H1 (cell line): ENCODE results near the gene ASTN1. TPM values are rescaled to one million over a fixed set of nuclear protein-coding genes. Genes with fewer than 3 reads are reported as not detected.

Experiments
- CTCF ChIA-PET: fragments of 300-600 bp; sonication (Branson Sonifier 250); formaldehyde crosslinking; loops from one replicate; lab custom pipeline; 2021; ENCODE audit not compliant: partially characterized antibody; lab: Charles Lee
- POLR2A ChIA-PET: fragments of 300-600 bp; sonication (Branson Sonifier 250); formaldehyde crosslinking; loops from one replicate; lab custom pipeline; 2021; ENCODE audit warnings: inconsistent platforms; ENCODE audit not compliant: partially characterized antibody; lab: Charles Lee
- DNase-seq, 2 experiments: peaks; one replicate each; pipeline versions ENCODE4 v3.0.0 to v3.0.0-alpha.2; 2010 to 2022; ENCODE audit warnings: low spot score in 2 of 2, low read depth in 1 of 2, mixed read lengths in 1 of 2
- FAIRE-seq: peaks from 2 replicates; lab custom pipeline; 2011; peaks lifted over from hg19 to GRCh38; lab: Jason Lieb, UNC
- H2AFZ ChIP-seq: 2 replicates; pipeline ENCODE4 v1.8.1; 2012; ENCODE audit warnings: low read length, inconsistent platforms
- H2AK5ac ChIP-seq: 2 replicates; pipeline ENCODE4 v1.6.1; 2013; ENCODE audit warnings: low read depth, low read length
- H2BK120ac ChIP-seq: replicated peaks from 2 replicates; pipeline ENCODE3; 2013; ENCODE audit warnings: low read depth, low read length, inconsistent platforms
- H2BK12ac ChIP-seq: 2 replicates; pipeline ENCODE4 v1.6.1; 2013; ENCODE audit warnings: low read depth, low read length
- H2BK15ac ChIP-seq: 2 replicates; pipeline ENCODE4 v1.6.1; 2013; ENCODE audit warnings: low read length
- H2BK20ac ChIP-seq: 2 replicates; pipeline ENCODE4 v1.6.1; 2013; ENCODE audit warnings: low read length
- H2BK5ac ChIP-seq: 2 replicates; pipeline ENCODE4 v1.6.1; 2013; ENCODE audit warnings: low read depth, low read length
- H3K14ac ChIP-seq: 2 replicates; pipeline ENCODE4 v1.6.1; 2013; ENCODE audit warnings: inconsistent platforms; ENCODE audit not compliant: insufficient read length
- H3K18ac ChIP-seq: 2 replicates; pipeline ENCODE4 v1.6.1; 2013; ENCODE audit warnings: low read length; ENCODE audit errors: extremely low read depth
- H3K23ac ChIP-seq: 2 replicates; pipeline ENCODE4 v1.6.1; 2013; ENCODE audit warnings: inconsistent platforms; ENCODE audit not compliant: insufficient read length
- H3K23me2 ChIP-seq: 2 replicates; pipeline ENCODE4 v1.6.1; 2013; ENCODE audit warnings: low read depth, low read length
- H3K27ac ChIP-seq: 2 replicates; pipeline ENCODE4 v1.6.1; 2011; ENCODE audit warnings: low read depth, low read length, inconsistent platforms
- H3K27me3 ChIP-seq, 4 experiments: replicated peaks in 1 of 4; 1 replicate in 1 of 4; 2 replicates in 3 of 4; pipeline versions ENCODE4 v1.6.1 to v1.8.1; 2011 to 2013; ENCODE audit warnings: low read length in 3 of 4, mild to moderate bottlenecking in 3 of 4, inconsistent platforms in 2 of 4, mixed read lengths in 2 of 4, moderate library complexity in 1 of 4; ENCODE audit not compliant: control insufficient read depth in 3 of 4, insufficient read depth in 3 of 4; ENCODE audit errors: extremely low read depth in 1 of 4
- H3K36me3 ChIP-seq, 4 experiments: 2 replicates each; pipeline versions ENCODE4 v1.6.1 to v1.8.1; 2011 to 2013; ENCODE audit warnings: mild to moderate bottlenecking in 4 of 4, low read length in 3 of 4, moderate library complexity in 2 of 4, control low read depth in 1 of 4, inconsistent platforms in 1 of 4; ENCODE audit not compliant: insufficient read depth in 4 of 4, control insufficient read depth in 2 of 4
- H3K4ac ChIP-seq: replicated peaks from 2 replicates; pipeline ENCODE3; 2013; ENCODE audit warnings: low read length, low read depth, mixed read lengths, inconsistent platforms; ENCODE audit not compliant: insufficient read length
- H3K4me1 ChIP-seq, 4 experiments: replicated peaks in 1 of 4; 1 replicate in 1 of 4; 2 replicates in 3 of 4; pipeline versions ENCODE4 v1.6.1 to v1.8.1; 2011 to 2013; ENCODE audit warnings: low read length in 3 of 4, inconsistent platforms in 2 of 4, mixed read lengths in 1 of 4; ENCODE audit not compliant: insufficient read depth in 4 of 4, control insufficient read depth in 3 of 4
- H3K4me2 ChIP-seq, 2 experiments: 2 replicates each; pipeline versions ENCODE4 v1.6.1 to v1.8.1; 2011 to 2013; ENCODE audit warnings: low read depth in 2 of 2, low read length in 2 of 2, control low read depth in 1 of 2, inconsistent platforms in 1 of 2, mild to moderate bottlenecking in 1 of 2; ENCODE audit not compliant: insufficient read depth in 1 of 2
- H3K4me3 ChIP-seq, 4 experiments: fragments of 200-600, 300-600 bp in 1 of 4; sonication (generic), shearing (Covaris generic), sonication (Bioruptor Twin) in 1 of 4; 2 replicates each; pipeline versions ENCODE4 v1.5.1 to v1.8.1; 2011 to 2016; ENCODE audit warnings: low read length in 4 of 4, low read depth in 3 of 4, control low read depth in 2 of 4, inconsistent platforms in 2 of 4, mild to moderate bottlenecking in 2 of 4, mixed read lengths in 1 of 4, moderate library complexity in 1 of 4; ENCODE audit not compliant: insufficient read depth in 2 of 4; ENCODE audit errors: extremely low read depth in 1 of 4
- H3K56ac ChIP-seq: replicated peaks from 2 replicates; pipeline ENCODE3; 2013; ENCODE audit warnings: low read depth, mild to moderate bottlenecking, mixed read lengths, low read length, inconsistent platforms; ENCODE audit not compliant: insufficient read length
- H3K79me1 ChIP-seq: 2 replicates; pipeline ENCODE4 v1.6.1; 2013; ENCODE audit warnings: low read depth, low read length, control low read depth
- H3K79me2 ChIP-seq, 2 experiments: 2 replicates each; pipeline versions ENCODE4 v1.6.1 to v1.8.1; 2012 to 2013; ENCODE audit warnings: low read length in 2 of 2, mild to moderate bottlenecking in 2 of 2, inconsistent platforms in 1 of 2; ENCODE audit not compliant: insufficient read depth in 2 of 2, control insufficient read depth in 1 of 2
- H3K9ac ChIP-seq, 4 experiments: replicated peaks in 1 of 4; 1 replicate in 1 of 4; 2 replicates in 3 of 4; pipeline versions ENCODE4 v1.6.1 to v1.8.1; 2011 to 2013; ENCODE audit warnings: low read depth in 3 of 4, low read length in 3 of 4, control low read depth in 2 of 4, mild to moderate bottlenecking in 2 of 4, moderate library complexity in 2 of 4, inconsistent platforms in 1 of 4; ENCODE audit errors: extremely low read depth in 1 of 4
- H3K9me3 ChIP-seq, 2 experiments: 2 replicates each; pipeline versions ENCODE4 v1.6.1 to v1.8.1; 2012 to 2013; ENCODE audit warnings: mild to moderate bottlenecking in 2 of 2, moderate library complexity in 2 of 2, control low read depth in 1 of 2, inconsistent platforms in 1 of 2, low read depth in 1 of 2, low read length in 1 of 2, mixed read lengths in 1 of 2; ENCODE audit not compliant: insufficient read depth in 2 of 2
- H4K20me1 ChIP-seq, 2 experiments: replicated peaks in 1 of 2; 2 replicates each; pipeline versions ENCODE3 to v1.8.1; 2011 to 2013; ENCODE audit warnings: inconsistent platforms in 2 of 2, low read length in 2 of 2, mild to moderate bottlenecking in 1 of 2; ENCODE audit not compliant: insufficient read depth in 2 of 2, control insufficient read depth in 1 of 2
- H4K5ac ChIP-seq: 2 replicates; pipeline ENCODE4 v1.6.1; 2013; ENCODE audit warnings: low read length, low read depth, mixed read lengths, inconsistent platforms; ENCODE audit not compliant: insufficient read length
- H4K8ac ChIP-seq: 2 replicates; pipeline ENCODE4 v1.8.0; 2013; ENCODE audit warnings: mild to moderate bottlenecking, moderate library complexity, low read length, inconsistent platforms; ENCODE audit not compliant: insufficient read depth; ENCODE audit errors: extremely low read depth
- H4K91ac ChIP-seq: replicated peaks from 2 replicates; pipeline ENCODE3; 2013; ENCODE audit warnings: low read length, mixed read lengths, inconsistent platforms; ENCODE audit not compliant: insufficient read length
- BACH1 ChIP-seq: IDR thresholded peaks from 2 replicates; pipeline ENCODE4 v1.6.1; 2012; ENCODE audit warnings: low read length, improper control_type of control experiment
- EZH2 ChIP-seq: fragments of 200-600 bp; sonication (generic); IDR thresholded peaks from 2 replicates; pipeline ENCODE4 v1.7.1; 2012; ENCODE audit warnings: low read depth, mild to moderate bottlenecking, moderate library complexity, low read length, inconsistent platforms; ENCODE audit not compliant: severe bottlenecking
- FOSL1 ChIP-seq: IDR thresholded peaks from 2 replicates; pipeline ENCODE4 v1.6.1; 2011; ENCODE audit warnings: mild to moderate bottlenecking, low read depth, low read length, moderate library complexity; ENCODE audit not compliant: insufficient read depth
- RBBP5 ChIP-seq: IDR thresholded peaks from 2 replicates; pipeline ENCODE4 v1.7.1; 2012; ENCODE audit warnings: low read depth, mild to moderate bottlenecking, inconsistent platforms, low read length, moderate library complexity, borderline replicate concordance
- TAF7 ChIP-seq: optimal IDR thresholded peaks from 2 replicates; pipeline ENCODE3; 2011; ENCODE audit warnings: low read depth, mild to moderate bottlenecking, inconsistent platforms, low read length, moderate library complexity, borderline replicate concordance
- WGBS, 2 experiments: shearing (Covaris generic) in 1 of 2; methylation state at CpG; one replicate each; pipeline versions ENCODE4 v1.1.6 to v1.1.7; 2013 to 2015; ENCODE audit warnings: low lambda C conversion rate in 2 of 2, mixed read lengths in 2 of 2, inconsistent platforms in 1 of 2, low coverage in 1 of 2, missing lambda C conversion rate in 1 of 2; ENCODE audit not compliant: insufficient replicate concordance in 2 of 2, insufficient coverage in 1 of 2, insufficient read length in 1 of 2; ENCODE audit errors: extremely low coverage in 1 of 2, missing lambda C conversion rate in 1 of 2; 5-methylcytosine and 5-hydroxymethylcytosine counted together
- polyA plus RNA-seq, 7 experiments: library from polyadenylated mRNA; depleted of rRNA in 3 of 7; stranded (reverse) in 5 of 7; unstranded in 2 of 7; fragments of >200 nt in 5 of 7; fragments of 200-250 nt in 2 of 7; gene quantifications; 1 replicate in 5 of 7; 2 replicates in 1 of 7; 4 replicates in 1 of 7; pipeline versions ENCODE4 v1.2.1 to v1.2.3, GENCODE V29; 2011 to 2013; ENCODE audit warnings: missing spikeins in 2 of 7, mixed read lengths in 2 of 7
- total RNA-seq: library from RNA; stranded (reverse); fragmentation: NEBNext Ultra II Directional; extraction: Animal tissue kit (Norgen Biotek cat#: 25700); gene quantifications from 2 replicates; pipeline ENCODE4 v1.2.1, GENCODE V29; 2021
- TF ChIP-seq, protein P1 (sequence below), 3 experiments: IDR thresholded peaks; 1 replicate in 2 of 3; 2 replicates in 1 of 3; pipeline versions ENCODE4 v1.5.1 to v1.6.1; 2011; ENCODE audit warnings: low read length in 3 of 3, mild to moderate bottlenecking in 3 of 3, inconsistent platforms in 2 of 3, low read depth in 1 of 3, moderate library complexity in 1 of 3; ENCODE audit not compliant: insufficient read depth in 1 of 3; ENCODE audit errors: control extremely low read depth in 1 of 3

Gene ASTN1
- total and polyA plus RNA-seq, 2 of the 8 experiments (the other 6 are each of a cell fraction or from before 2014, with no cell fraction given), result 2.9 to 4.1 TPM

DNA sequence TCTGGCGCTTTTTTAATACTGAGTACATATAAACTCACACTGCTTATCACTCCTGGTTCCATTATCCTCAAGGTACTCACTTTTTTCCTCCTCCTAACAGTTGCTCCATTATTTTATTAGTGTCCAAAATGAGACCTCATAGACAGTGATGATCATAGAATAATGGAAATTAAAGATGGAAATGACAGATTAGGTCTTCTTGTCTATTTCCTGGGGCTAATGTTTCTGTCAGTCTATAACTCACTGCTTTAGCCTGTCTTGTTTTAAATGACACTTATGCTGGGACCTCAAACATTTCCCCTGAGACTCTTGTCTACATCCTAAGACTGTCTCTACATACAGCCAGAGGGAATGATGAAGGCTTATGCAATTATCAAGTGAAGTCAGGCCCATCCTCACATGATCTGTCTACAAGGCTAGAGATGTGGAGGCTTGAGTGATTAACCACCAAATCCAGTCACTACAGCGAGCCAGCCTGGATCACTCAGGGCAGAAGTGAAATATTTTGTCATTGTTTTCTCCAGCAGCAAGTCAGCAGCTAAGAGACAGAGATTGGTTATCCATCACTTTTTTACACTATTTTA, 152.1 kb downstream of the ASTN1 start:
- Histone ChIP-seq H4K20me1 (peaks cover 0 to 3% of the 10 kb centered on the region in 2 experiments), H3K4me1 (no peaks in the 10 kb centered on the region), H3K4me2 (no peak overlapping the region), H3K56ac (no peak overlapping the region), H3K23ac (no peak overlapping the region), H3K27ac (no peak overlapping the region), H3K23me2 (peaks cover 3% of the 10 kb centered on the region; the same call in 1 of the 2 replicates), H2BK20ac (no peak overlapping the region), H2BK15ac (no peak overlapping the region), H3K4me3 (no peak overlapping the region), H2BK5ac (no peak overlapping the region), H3K9ac (no peak overlapping the region), H3K18ac (no peak overlapping the region), H3K79me1 (no peaks in the 10 kb centered on the region), H4K91ac (no peak overlapping the region), H2BK120ac (no peak overlapping the region), H3K36me3 (no peaks in the 10 kb centered on the region), H3K27me3 (no peaks in the 10 kb centered on the region), H4K5ac (no peak overlapping the region), H2BK12ac (no peak overlapping the region), H3K9me3 (no peaks in the 10 kb centered on the region), H4K8ac (no peak overlapping the region), H2AK5ac (no peak overlapping the region), H3K79me2 (no peaks in the 10 kb centered on the region), H2AFZ (no peak overlapping the region), H3K14ac (no peak overlapping the region), H3K4ac (no peak overlapping the region)
- POLR2A ChIA-PET, result no interaction called here
- DNase-seq (no peak), FAIRE-seq (no peak)
- TF ChIP-seq BACH1 (no peak), FOSL1 (no peak), EZH2 (no peak), RBBP5 (no peak), TAF7 (no peak)
- TF ChIP-seq, protein P1, sequence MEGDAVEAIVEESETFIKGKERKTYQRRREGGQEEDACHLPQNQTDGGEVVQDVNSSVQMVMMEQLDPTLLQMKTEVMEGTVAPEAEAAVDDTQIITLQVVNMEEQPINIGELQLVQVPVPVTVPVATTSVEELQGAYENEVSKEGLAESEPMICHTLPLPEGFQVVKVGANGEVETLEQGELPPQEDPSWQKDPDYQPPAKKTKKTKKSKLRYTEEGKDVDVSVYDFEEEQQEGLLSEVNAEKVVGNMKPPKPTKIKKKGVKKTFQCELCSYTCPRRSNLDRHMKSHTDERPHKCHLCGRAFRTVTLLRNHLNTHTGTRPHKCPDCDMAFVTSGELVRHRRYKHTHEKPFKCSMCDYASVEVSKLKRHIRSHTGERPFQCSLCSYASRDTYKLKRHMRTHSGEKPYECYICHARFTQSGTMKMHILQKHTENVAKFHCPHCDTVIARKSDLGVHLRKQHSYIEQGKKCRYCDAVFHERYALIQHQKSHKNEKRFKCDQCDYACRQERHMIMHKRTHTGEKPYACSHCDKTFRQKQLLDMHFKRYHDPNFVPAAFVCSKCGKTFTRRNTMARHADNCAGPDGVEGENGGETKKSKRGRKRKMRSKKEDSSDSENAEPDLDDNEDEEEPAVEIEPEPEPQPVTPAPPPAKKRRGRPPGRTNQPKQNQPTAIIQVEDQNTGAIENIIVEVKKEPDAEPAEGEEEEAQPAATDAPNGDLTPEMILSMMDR (IDR thresholded peaks at IDR 0.05; ENCODE audit: control extremely low read depth in 1 of 3, insufficient read depth in 1 of 3, low read depth in 1 of 3, low read length in 3 of 3), result no peak
- 57% methylated on average over 2 of the region's 2 CpGs; no CpG with 5 or more reads in 1 of the 2 experiments for WGBS, 2 experiments
- CTCF ChIA-PET, result no interaction called here
